Endometrial microvascular endothelial cells (primary cell): Measurements from ENCODE around the gene CMIP. TPM values are rescaled to one million over a fixed set of nuclear protein-coding genes. Genes with fewer than 3 reads are reported as not detected.

ENCODE experiments used
- in situ Hi-C: cut with HindIII; loops from 2 replicates; pipeline ENCODE4 v1.10.0; 2017; ENCODE audit warnings: low sequenced_read_pairs, low pct_unique_long_range_greater_than_20kb; ENCODE audit errors: inconsistent ontology term
- total RNA-seq: library from RNA; depleted of rRNA; stranded (reverse); fragments of >200 nt; gene quantifications from one replicate; pipeline ENCODE4 v1.2.3, GENCODE V29; 2015; ENCODE audit errors: inconsistent ontology term

CMIP gene
- total RNA-seq, 1 donor from 2014 or later = 16.5 TPM

DNA sequence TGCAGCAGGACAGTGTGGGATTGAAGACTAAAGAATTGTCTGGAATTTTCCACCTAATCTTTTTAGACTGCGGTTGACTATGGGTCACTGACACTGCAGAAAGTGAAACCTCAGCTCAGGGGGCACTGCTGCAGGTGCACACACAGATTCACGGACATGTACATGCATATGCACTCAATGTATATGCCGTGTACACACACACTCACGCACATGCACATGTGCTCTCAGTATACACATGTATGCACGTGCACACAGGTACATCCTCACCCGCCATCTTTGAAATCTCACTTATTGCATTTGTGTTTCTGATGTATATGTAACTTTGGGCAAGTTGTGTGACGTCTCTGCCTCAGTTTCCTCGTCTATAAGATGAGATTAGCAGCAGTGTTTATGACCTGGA, 27.3 kb downstream of the CMIP start:
- in situ Hi-C loops = no loop called here

GRCh38 chr16:81472391-81472790, 27.8 kb downstream of the CMIP start:
- in situ Hi-C loops = no loop called here

- in situ Hi-C loops = no loop called here
Measured at GRCh38 chr16:81473066-81473488, 28.5 kb downstream of the CMIP start.

DNA sequence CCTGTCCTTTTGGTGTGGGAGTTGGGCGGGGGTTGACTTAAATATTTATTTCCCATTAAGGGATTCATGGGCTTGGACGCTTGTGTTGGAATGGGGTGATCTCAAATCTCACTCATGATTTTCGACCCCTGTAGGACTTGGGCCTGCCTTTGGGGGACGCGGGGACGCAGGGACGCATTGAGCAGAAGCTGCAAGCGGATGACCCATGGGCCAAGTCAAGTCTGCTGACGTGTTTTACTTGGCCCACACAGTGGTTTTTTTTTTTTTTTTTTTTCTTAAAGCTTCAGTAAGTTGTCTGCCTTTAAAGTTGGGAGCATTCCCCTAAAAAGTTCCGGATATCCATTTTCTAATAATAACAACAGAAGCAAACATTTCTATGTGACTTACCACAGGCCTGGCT, 28.9 kb downstream of the CMIP start:
- in situ Hi-C loops = no loop called here

DNA sequence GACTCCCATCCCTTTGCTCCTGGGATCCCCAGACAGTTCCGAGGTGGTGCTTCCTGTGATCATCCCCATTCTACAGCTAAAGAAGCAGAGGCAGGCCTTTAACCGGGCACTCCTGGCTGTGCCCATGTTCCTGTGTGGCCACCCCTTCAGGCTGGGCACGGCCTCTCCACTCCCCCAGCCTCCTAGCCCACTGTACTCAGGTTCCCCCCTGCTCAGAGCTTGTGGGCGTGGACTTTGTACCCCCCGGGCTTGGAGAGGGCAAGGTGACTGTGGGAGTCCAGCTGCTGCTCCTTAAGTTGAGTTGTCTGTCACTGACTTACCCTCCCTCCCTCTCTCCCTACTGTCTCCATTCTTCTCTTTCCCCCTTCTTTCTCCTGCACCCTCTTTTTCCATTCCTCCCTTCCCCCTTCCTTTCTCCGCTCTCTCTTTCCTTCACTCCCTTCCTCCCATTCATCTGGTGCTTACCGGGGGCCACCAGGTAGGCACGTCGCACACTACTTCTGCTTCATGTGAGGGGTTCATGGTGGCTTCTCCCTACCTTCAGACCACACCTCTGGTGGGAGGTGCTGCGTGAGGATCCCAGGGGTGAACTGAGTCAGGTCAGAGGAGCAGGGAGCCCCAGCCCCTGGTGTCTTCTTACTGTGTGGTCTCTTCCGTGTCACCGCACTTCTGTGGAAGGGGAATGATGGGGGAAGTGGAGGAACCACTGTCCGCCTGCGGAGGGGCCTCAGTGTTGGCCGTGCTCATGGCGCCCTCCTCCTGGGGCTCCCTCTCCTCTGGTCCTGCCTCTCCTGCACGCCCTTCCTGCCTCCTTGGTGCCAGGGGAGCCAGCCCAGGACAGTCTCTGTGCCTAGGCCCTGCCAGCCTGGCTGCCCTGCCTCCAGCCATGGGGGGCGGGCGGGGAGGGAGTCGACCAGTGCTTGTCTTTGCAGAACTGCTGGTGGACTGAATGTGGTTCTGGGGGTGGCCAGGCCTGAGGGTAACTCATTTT, 29.7 kb downstream of the CMIP start:
- in situ Hi-C loops = no loop called here

DNA sequence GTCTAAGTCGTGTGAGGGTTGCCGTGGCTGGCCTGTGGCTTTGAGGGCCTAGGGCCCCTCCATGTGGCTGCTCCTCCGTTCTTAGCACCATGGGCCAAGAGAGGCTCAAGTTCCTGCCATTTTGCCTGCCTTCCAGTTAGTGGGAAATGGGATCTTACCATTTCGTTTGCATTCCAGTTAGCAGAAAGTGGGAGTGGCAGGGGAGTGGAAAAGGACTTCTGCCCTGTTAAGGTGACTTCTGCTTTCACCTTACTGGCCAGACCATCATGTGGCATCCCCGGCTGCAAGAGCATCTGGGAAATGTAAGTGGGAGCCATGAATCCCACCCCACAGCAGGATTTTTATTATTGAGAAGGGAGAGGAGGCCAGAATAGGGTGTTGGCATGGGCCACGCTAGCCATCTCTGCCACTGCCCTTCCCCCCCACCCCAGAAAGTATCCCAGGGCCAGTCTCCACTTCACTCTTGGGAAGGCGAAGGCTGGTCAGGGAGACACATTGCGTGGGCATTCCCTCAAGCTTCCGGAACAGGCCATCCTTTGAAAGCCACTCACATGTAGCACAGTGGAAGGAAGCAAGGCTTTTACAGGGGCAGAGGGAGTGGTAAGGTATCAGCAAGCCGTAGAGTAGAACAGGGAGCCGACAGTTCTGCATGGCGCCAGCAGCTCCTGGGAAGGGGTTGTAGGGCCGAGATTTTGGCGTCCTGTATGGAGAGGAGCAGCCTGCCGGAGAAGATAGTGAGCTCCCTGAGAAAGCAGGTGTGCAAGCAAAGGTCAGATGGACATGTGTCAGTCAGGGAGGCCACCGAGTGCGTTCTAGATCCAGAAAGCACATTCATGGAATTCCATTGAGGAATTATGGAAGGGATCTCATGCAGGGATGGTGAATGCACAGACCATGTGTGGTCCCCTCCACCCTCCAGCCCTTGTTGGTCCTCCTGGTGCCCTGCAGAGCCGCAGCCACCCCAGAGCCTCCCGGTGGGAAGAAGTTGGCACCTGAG, 33.4 kb downstream of the CMIP start:
- in situ Hi-C loops = loop anchor here (25.0 kb wide), 1 partner anchor 91 kb away; no protein-coding TSS in a partner anchor

- in situ Hi-C loops = loop anchor here (25.0 kb wide), 1 partner anchor 92 kb away; no protein-coding TSS in a partner anchor
Measured at GRCh38 chr16:81478876-81479511, 34.4 kb downstream of the CMIP start.

- in situ Hi-C loops = loop anchor here (25.0 kb wide), 1 partner anchor 93 kb away; no protein-coding TSS in a partner anchor
Measured at GRCh38 chr16:81480606-81481206, 36.1 kb downstream of the CMIP start.

- in situ Hi-C loops = loop anchor here (25.0 kb wide), 1 partner anchor 94 kb away; no protein-coding TSS in a partner anchor
Measured at GRCh38 chr16:81481207-81481821, 36.7 kb downstream of the CMIP start.

GRCh38 chr16:81482329-81483063, 37.9 kb downstream of the CMIP start:
- in situ Hi-C loops = loop anchor here (25.0 kb wide), 1 partner anchor 95 kb away; no protein-coding TSS in a partner anchor

DNA sequence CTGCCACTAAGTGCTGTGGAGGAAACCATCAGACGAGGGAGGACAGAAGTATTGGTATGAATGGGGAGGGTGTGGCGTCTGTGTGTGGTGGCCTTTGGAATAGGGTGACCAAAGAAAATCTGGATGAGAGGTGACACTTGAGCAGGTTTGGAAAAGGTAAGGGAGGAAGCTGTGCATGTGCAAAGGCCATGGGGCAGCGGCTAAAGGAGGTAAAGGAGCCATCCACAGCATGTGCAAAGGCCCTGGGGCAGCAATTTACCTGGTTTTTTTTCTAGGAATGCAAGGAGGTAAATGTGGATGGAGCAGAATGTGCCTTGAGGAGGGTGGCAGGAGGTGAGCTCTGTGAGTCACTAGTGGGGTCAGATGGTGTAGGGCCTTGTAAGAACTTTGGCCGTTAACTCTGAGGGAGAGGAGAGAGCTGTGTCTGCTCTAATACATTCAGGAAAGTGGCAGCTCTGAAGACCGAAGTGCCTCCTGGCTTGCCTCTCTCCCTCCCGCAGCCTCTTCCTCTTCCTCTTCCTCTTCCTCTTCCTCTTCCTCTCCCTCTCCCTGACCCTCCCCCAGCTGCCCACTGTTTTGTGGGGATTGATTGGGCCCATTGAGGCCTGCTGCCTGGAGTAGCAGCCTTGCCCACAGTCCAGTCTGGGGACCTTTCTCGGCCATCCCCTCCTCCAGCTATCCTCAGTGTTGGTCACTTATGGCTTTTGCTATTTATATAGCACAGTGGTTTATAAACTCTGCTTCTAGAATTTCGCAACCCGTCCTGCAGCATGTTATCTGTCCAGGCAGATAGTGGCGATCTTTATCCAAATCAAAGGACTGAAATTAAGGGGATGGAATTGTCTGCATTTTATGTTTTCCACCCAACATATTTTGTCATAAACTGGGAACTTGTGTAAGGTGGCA, 38.7 kb downstream of the CMIP start:
- in situ Hi-C loops = loop anchor here (25.0 kb wide), 1 partner anchor 96 kb away; no protein-coding TSS in a partner anchor

DNA sequence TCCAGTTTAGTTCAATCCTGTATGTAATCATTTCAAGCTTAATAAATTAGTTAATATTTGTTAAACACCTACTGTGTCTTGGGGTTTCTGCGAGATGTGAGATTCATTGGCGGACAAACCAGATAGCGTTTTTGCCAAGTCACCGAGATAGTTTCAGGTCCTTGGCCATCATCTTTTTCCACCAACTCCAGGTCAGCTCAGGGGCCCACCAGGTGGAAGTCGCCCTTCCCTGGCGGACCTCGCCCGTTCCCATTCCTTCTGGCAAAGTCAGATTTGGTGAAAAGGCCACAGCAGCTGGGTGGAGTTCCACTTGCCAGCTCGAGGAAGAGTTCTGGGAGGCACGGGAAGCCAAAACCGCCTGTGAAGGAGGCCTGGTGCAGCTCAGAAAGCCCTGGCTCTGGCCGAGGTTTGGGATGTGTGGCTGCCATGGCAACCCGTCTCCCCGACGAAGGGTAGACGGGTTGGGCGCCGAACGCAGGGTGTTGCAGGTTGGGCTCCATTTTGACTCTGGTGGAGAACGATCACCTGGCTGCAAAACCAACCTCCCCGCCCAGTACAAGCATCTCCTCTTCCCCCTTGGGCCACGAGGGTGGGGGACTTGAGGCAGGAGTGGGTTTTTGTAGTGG, 39.5 kb downstream of the CMIP start:
- in situ Hi-C loops = loop anchor here (25.0 kb wide), 1 partner anchor 97 kb away; no protein-coding TSS in a partner anchor

DNA sequence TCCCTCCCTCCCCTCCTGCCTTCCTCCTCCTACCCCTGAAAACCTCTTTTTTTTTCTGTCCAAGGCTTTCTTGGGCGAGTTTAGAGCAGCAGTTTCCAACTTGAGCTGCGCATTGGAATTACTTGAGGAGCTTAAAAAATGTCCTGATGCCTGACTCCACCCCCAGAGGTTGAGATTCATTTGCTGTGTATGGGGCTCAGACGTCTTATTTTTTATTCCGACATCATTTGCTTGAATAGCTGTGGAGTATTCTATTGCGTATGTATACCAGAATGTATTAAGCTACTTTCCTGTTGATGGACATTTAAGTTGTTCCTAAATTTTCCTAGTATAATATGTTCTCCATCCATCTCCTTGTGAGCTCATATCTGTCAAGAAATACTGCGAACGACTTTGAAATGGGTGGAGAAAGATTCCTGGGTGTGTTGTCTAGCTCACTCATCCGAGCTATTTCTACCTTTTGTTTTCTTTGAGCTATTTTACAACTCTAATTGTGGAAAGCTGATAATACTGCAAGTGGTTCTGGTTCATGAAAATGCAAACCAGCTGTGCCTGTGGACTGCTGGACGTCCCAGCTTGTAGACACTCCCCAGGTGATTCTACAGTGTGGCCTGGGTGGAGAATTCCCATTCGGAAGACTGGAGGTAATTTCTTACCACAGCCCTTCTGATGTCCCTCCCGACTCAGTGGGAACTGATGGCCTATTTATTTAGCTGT, 40.5 kb downstream of the CMIP start:
- in situ Hi-C loops = loop anchor here (25.0 kb wide), 1 partner anchor 98 kb away; no protein-coding TSS in a partner anchor

DNA sequence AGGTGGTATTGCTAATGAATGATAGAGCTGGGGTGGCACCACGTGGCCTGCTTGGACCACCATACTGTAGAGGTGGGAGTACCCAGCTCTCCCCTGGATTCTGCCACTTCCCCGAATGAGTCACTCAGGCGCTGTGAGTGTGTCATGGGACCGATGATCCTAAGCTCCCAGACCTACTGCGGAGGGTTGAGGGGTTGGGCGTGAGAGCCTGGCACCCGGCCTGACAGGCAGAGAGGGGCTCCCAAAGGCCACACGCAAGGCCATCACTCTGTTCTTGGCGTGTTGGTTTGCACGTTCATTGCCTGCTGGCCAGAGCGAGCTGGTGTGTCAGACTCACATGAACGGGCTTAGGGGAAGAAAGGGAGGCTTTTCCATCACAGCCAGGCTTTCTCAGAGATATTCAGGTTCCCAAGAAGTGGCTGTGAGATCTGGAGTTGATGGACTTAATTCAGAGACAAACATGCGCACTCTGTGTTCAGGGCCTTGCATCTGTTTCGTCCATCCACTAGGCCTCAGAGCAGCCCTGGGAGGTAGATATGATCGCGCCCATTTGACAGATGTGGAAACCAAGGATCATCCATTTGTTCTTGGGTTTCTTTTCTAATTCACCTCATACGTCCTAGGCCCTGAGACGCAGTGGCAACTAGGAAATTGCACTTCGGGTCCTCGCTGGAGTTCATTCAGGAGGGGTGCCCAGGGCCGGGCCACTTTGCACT, 41.4 kb downstream of the CMIP start:
- in situ Hi-C loops = loop anchor here (25.0 kb wide), 1 partner anchor 99 kb away; no protein-coding TSS in a partner anchor
